Measurements from ENCODE around the gene ACSS3. TPM values are rescaled to one million over a fixed set of nuclear protein-coding genes. Genes with fewer than 3 reads are reported as not detected.

Gene ACSS3
- total and polyA plus RNA-seq, 2 of the 8 experiments (the other 6 are each of a cell fraction or from before 2014, with no cell fraction given) = 14.4 to 24.0 TPM

GRCh38 chr12:81296556-81297305 lies 218.9 kb downstream of the ACSS3 start:
- Histone ChIP-seq H3K56ac (replicated peaks; ENCODE audit: insufficient read length, low read depth, low read length) (no peak overlapping the region), H3K18ac (ENCODE audit: extremely low read depth, low read length) (no peak overlapping the region), H3K14ac (ENCODE audit: insufficient read length) (no peak overlapping the region), H4K20me1 (replicated peaks in 1 of 2; ENCODE audit: control insufficient read depth in 1 of 2, insufficient read depth in 2 of 2, low read length in 2 of 2) (no peaks in the 10 kb centered on the region), H2BK5ac (ENCODE audit: low read depth, low read length) (no peak overlapping the region), H2BK20ac (ENCODE audit: low read length) (no peak overlapping the region), H2AK5ac (ENCODE audit: low read depth, low read length) (no peak overlapping the region), H3K79me1 (ENCODE audit: low read depth, low read length) (no peaks in the 10 kb centered on the region), H2BK12ac (ENCODE audit: low read depth, low read length) (no peak overlapping the region), H3K9me3 (ENCODE audit: insufficient read depth in 2 of 2, low read depth in 1 of 2, low read length in 1 of 2) (no peaks in the 10 kb centered on the region), H3K23me2 (ENCODE audit: low read depth, low read length) (no peaks in the 10 kb centered on the region), H2BK15ac (ENCODE audit: low read length) (no peak overlapping the region), H2BK120ac (replicated peaks; ENCODE audit: low read depth, low read length) (no peak overlapping the region), H3K4me3 (ENCODE audit: extremely low read depth in 1 of 4, insufficient read depth in 2 of 4, low read depth in 3 of 4, low read length in 4 of 4) (no peak overlapping the region), H3K4me1 (replicated peaks in 1 of 4; ENCODE audit: control insufficient read depth in 3 of 4, insufficient read depth in 4 of 4, low read length in 3 of 4) (no peaks in the 10 kb centered on the region), H4K5ac (ENCODE audit: insufficient read length, low read depth, low read length) (no peak overlapping the region), H4K8ac (ENCODE audit: extremely low read depth, insufficient read depth, low read length) (no peak overlapping the region), H3K23ac (ENCODE audit: insufficient read length) (no peak overlapping the region), H3K9ac (replicated peaks in 1 of 4; ENCODE audit: extremely low read depth in 1 of 4, low read depth in 3 of 4, low read length in 3 of 4) (no peak overlapping the region), H2AFZ (ENCODE audit: low read length) (no peak overlapping the region), H4K91ac (replicated peaks; ENCODE audit: insufficient read length, low read length) (no peak overlapping the region), H3K36me3 (ENCODE audit: control insufficient read depth in 2 of 4, insufficient read depth in 4 of 4, low read length in 3 of 4) (no peaks in the 10 kb centered on the region), H3K4ac (replicated peaks; ENCODE audit: insufficient read length, low read depth, low read length) (no peak overlapping the region), H3K79me2 (ENCODE audit: control insufficient read depth in 1 of 2, insufficient read depth in 2 of 2, low read length in 2 of 2) (no peaks in the 10 kb centered on the region), H3K4me2 (ENCODE audit: insufficient read depth in 1 of 2, low read depth in 2 of 2, low read length in 2 of 2) (no peak overlapping the region), H3K27ac (ENCODE audit: low read depth, low read length) (no peak overlapping the region), H3K27me3 (replicated peaks in 1 of 4; ENCODE audit: control insufficient read depth in 3 of 4, extremely low read depth in 1 of 4, insufficient read depth in 3 of 4, low read length in 3 of 4) (no peaks in the 10 kb centered on the region)
- TF ChIP-seq RNF2 (IDR thresholded peaks at IDR 0.05; ENCODE audit: borderline replicate concordance, low read depth, low read length, missing control alignments, poor library complexity, severe bottlenecking) = no peak
- 87% methylated on average over 2 of the region's 2 CpGs; no CpG with 5 or more reads in 1 of the 2 experiments for WGBS, 2 experiments (ENCODE audit: extremely low coverage in 1 of 2, insufficient coverage in 1 of 2, insufficient read length in 1 of 2, insufficient replicate concordance in 2 of 2, low coverage in 1 of 2, low lambda C conversion rate in 2 of 2, missing lambda C conversion rate in 1 of 2)
- ChIA-PET POLR2A (ENCODE audit: partially characterized antibody) (no interaction called here), CTCF (ENCODE audit: partially characterized antibody) (interaction anchor here (0.6 to 1.2 kb wide), 2 partner anchors 39 to 647 kb away, joined by 3 read pairs; no protein-coding TSS in a partner anchor)
- DNase-seq (ENCODE audit: low read depth in 1 of 2, low spot score in 2 of 2) (no peak), FAIRE-seq (no peak)

All from H1 (cell line).